IMR-90 (cell line): Measurements from ENCODE around the gene FEM1B. TPM values are rescaled to one million over a fixed set of nuclear protein-coding genes. Genes with fewer than 3 reads are reported as not detected.

Experiments used
- ATAC-seq: fragments of 200-7000 bp; cut with Tn5 transposase; 2 replicates; pipeline ENCODE4 v1.9.1; 2020; ENCODE audit warnings: low read depth, mild to moderate bottlenecking, moderate library complexity
- BruUV-seq: library from RNA; stranded (reverse); fragments of 400-500 nt; replicated peaks from 2 replicates; lab custom pipeline; 2021; lab: Mats Ljungman, UMichigan
- CTCF ChIA-PET: fragments of 300-600 bp; formaldehyde crosslinking; extraction: SDS; loops from one replicate; lab custom pipeline; 2021; ENCODE audit warnings: antibody characterized with exemption; lab: Yijun Ruan, JAX
- POLR2A ChIA-PET: fragments of 300-600 bp; sonication (Branson Sonifier 250); formaldehyde crosslinking; loops from one replicate; lab custom pipeline; 2022; ENCODE audit warnings: antibody characterized with exemption; ENCODE audit not compliant: unreplicated experiment; lab: Charles Lee
- DNase-seq: peaks from one replicate; pipeline ENCODE4 v3.0.0; 2013
- H2AFZ ChIP-seq: replicated peaks from 2 replicates; pipeline ENCODE3; 2013; ENCODE audit warnings: low read length, mild to moderate bottlenecking; ENCODE audit not compliant: poor library complexity
- H2AK5ac ChIP-seq: 2 replicates; pipeline ENCODE4 v1.6.1; 2013; ENCODE audit warnings: low read depth, low read length, inconsistent platforms
- H2AK9ac ChIP-seq: replicated peaks from 2 replicates; pipeline ENCODE3; 2013; ENCODE audit warnings: mild to moderate bottlenecking, low read depth, low read length, moderate library complexity; ENCODE audit not compliant: poor library complexity
- H2BK120ac ChIP-seq: 2 replicates; pipeline ENCODE4 v1.6.1; 2013; ENCODE audit warnings: low read depth, low read length, inconsistent platforms
- H2BK15ac ChIP-seq: 3 replicates; pipeline ENCODE4 v1.6.1; 2013; ENCODE audit warnings: low read depth, low read length, inconsistent platforms
- H2BK20ac ChIP-seq: 2 replicates; pipeline ENCODE4 v1.6.1; 2013; ENCODE audit warnings: low read depth, mild to moderate bottlenecking, inconsistent platforms, low read length, moderate library complexity
- H2BK5ac ChIP-seq: 2 replicates; pipeline ENCODE4 v1.6.1; 2013; ENCODE audit warnings: mild to moderate bottlenecking, low read depth, low read length, inconsistent platforms; ENCODE audit not compliant: poor library complexity, severe bottlenecking
- H3K14ac ChIP-seq: replicated peaks from 2 replicates; pipeline ENCODE4 v1.6.1; 2013; ENCODE audit warnings: low read depth, low read length, inconsistent platforms
- H3K18ac ChIP-seq: 2 replicates; pipeline ENCODE4 v1.6.1; 2013; ENCODE audit warnings: low read depth, low read length, control low read depth
- H3K23ac ChIP-seq: 2 replicates; pipeline ENCODE4 v1.6.1; 2013; ENCODE audit warnings: low read depth, low read length, inconsistent platforms
- H3K27ac ChIP-seq: 2 replicates; pipeline ENCODE4 v1.5.1; 2013; ENCODE audit warnings: mild to moderate bottlenecking, control low read depth, low read length; ENCODE audit not compliant: insufficient read depth
- H3K27me3 ChIP-seq: 2 replicates; pipeline ENCODE4 v1.6.1; 2013; ENCODE audit warnings: low read length; ENCODE audit not compliant: control insufficient read depth, insufficient read depth
- H3K36me3 ChIP-seq: 2 replicates; pipeline ENCODE4 v1.6.1; 2013; ENCODE audit warnings: low read length, mixed read lengths; ENCODE audit not compliant: control insufficient read depth, insufficient read depth
- H3K4ac ChIP-seq: 2 replicates; pipeline ENCODE4 v1.6.1; 2013; ENCODE audit warnings: low read depth, low read length, inconsistent platforms
- H3K4me1 ChIP-seq: 2 replicates; pipeline ENCODE4 v1.6.1; 2013; ENCODE audit warnings: low read length, mixed read lengths; ENCODE audit not compliant: control insufficient read depth, insufficient read depth
- H3K4me2 ChIP-seq: 2 replicates; pipeline ENCODE4 v1.6.1; 2013; ENCODE audit warnings: low read depth, mild to moderate bottlenecking, control low read depth, low read length, moderate library complexity
- H3K4me3 ChIP-seq: 2 replicates; pipeline ENCODE4 v1.5.1; 2013; ENCODE audit warnings: low read depth, mild to moderate bottlenecking, control low read depth, low read length, moderate library complexity; ENCODE audit not compliant: insufficient read depth
- H3K56ac ChIP-seq: 2 replicates; pipeline ENCODE4 v1.6.1; 2013; ENCODE audit warnings: low read length, inconsistent platforms; ENCODE audit not compliant: insufficient read depth; ENCODE audit errors: extremely low read depth
- H3K79me1 ChIP-seq, 2 experiments: 2 replicates each; pipeline ENCODE4 v1.6.1; 2013; ENCODE audit warnings: low read length in 2 of 2, inconsistent platforms in 1 of 2, low read depth in 1 of 2
- H3K9ac ChIP-seq: 2 replicates; pipeline ENCODE4 v1.6.1; 2013; ENCODE audit warnings: low read depth, low read length, control low read depth
- H3K9me1 ChIP-seq: 2 replicates; pipeline ENCODE4 v1.6.1; 2013; ENCODE audit warnings: low read length, inconsistent platforms; ENCODE audit not compliant: insufficient read depth
- H3K9me3 ChIP-seq: 2 replicates; pipeline ENCODE4 v1.6.1; 2013; ENCODE audit warnings: low read length; ENCODE audit not compliant: control insufficient read depth, insufficient read depth
- H4K20me1 ChIP-seq: 2 replicates; pipeline ENCODE4 v1.6.1; 2013; ENCODE audit warnings: low read length, inconsistent platforms; ENCODE audit not compliant: insufficient read depth
- H4K5ac ChIP-seq: 2 replicates; pipeline ENCODE4 v1.6.1; 2013; ENCODE audit warnings: mild to moderate bottlenecking, low read depth, low read length, control low read depth
- H4K8ac ChIP-seq, 2 experiments: 2 replicates each; pipeline ENCODE4 v1.6.1; 2013; ENCODE audit warnings: low read depth in 2 of 2, low read length in 2 of 2, control low read depth in 1 of 2, inconsistent platforms in 1 of 2
- H4K91ac ChIP-seq: 2 replicates; pipeline ENCODE4 v1.6.1; 2013; ENCODE audit warnings: low read depth, low read length, inconsistent platforms; ENCODE audit not compliant: insufficient read depth
- BHLHE40 ChIP-seq: fragments of 150-350 bp; IDR thresholded peaks from 2 replicates; pipeline ENCODE4 v1.6.1; 2016; ENCODE audit warnings: mild to moderate bottlenecking, low read depth, low read length
- MAFK ChIP-seq: IDR thresholded peaks from 2 replicates; pipeline ENCODE4 v1.6.1; 2012; ENCODE audit warnings: low read depth, low read length, improper control_type of control experiment
- POLR2A ChIP-seq: IDR thresholded peaks from 2 replicates; pipeline ENCODE4 v1.6.1; 2012; ENCODE audit warnings: mild to moderate bottlenecking, low read depth, low read length
- SMC3 ChIP-seq: fragments of 150-350 bp; IDR thresholded peaks from 2 replicates; pipeline ENCODE4 v1.6.1; 2016; ENCODE audit warnings: low read depth, mild to moderate bottlenecking, antibody characterized with exemption, low read length, moderate library complexity
- WGBS, 2 experiments: methylation state at CpG; one replicate each; pipeline versions ENCODE4 v1.1.5 to v1.1.7; 2013; ENCODE audit warnings: missing lambda C conversion rate in 2 of 2; ENCODE audit not compliant: insufficient read length in 1 of 2; ENCODE audit errors: extremely low coverage in 2 of 2; 5-methylcytosine and 5-hydroxymethylcytosine counted together
- dilution Hi-C: fragments of 300-500 bp; cut with HindIII; formaldehyde crosslinking; loops from one replicate; pipeline ENCODE4 v1.14.3; 2018; ENCODE audit warnings: low sequenced_read_pairs; ENCODE audit not compliant: unreplicated experiment
- in situ Hi-C: fragments of 300-500 bp; cut with MboI; formaldehyde crosslinking; loops from 3 replicates; pipeline ENCODE4 v1.14.3; 2019; ENCODE audit warnings: low sequenced_read_pairs, inconsistent platforms, mixed read lengths
- intact Hi-C: fragments of 100-400 bp; cut with micrococcal nuclease; formaldehyde crosslinking; loops from 2 replicates; pipeline ENCODE4 v1.10.0; 2022
- polyA plus RNA-seq, 3 experiments: library from polyadenylated mRNA; depleted of rRNA; stranded (reverse); fragments of >200 nt; gene quantifications; 2 replicates each; pipeline ENCODE4 v1.2.3, GENCODE V29; 2012; ENCODE audit warnings: low replicate concordance in 1 of 3
- total RNA-seq: library from RNA; depleted of rRNA; stranded (reverse); fragments of >200 nt; gene quantifications from 2 replicates; pipeline ENCODE4 v1.2.3, GENCODE V29; 2012
- TF ChIP-seq, protein P1 (sequence below): fragments of 150-350 bp; IDR thresholded peaks from 2 replicates; pipeline ENCODE4 v1.6.1; 2017; ENCODE audit warnings: mild to moderate bottlenecking, antibody characterized with exemption, low read length, low read depth
- TF ChIP-seq, protein P2 (sequence below): conservative IDR thresholded peaks from 2 replicates; pipeline ENCODE4 v1.5.1; 2012; ENCODE audit warnings: mild to moderate bottlenecking, low read depth, low read length, improper control_type of control experiment

FEM1B gene
- total and polyA plus RNA-seq, 2 of the 4 experiments (the other 2 are of a cell fraction) = 16.9 to 51.4 TPM

DNA sequence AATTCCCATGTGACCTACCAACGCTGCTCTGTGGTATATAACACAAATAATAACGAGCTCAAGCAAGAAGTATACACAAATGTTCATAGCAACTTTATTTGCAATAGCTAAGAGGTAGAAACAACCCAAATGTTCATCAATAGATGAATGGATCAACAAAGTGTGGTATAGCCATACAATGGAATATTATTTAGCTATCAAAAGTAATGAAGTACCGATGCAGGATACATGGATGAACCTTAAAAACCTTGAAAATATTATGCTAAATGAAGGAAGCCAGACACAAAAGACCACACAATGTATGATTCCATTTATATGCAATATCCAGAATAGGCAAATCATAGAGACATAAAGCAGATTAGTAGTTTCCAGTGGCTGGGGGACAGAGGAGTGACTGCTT is 15.6 kb upstream of the FEM1B start:
- Histone ChIP-seq H3K9me3 (no peaks in the 10 kb centered on the region), H3K23ac (no peak overlapping the region), H2AFZ (no peak overlapping the region), H4K91ac (no peak overlapping the region), H2AK9ac (no peak overlapping the region), H3K27ac (no peak overlapping the region), H3K27me3 (0 out of 2 replicates have a peak, but pooled peaks cover 1% of the 10 kb centered on the region), H3K36me3 (no peaks in the 10 kb centered on the region), H2AK5ac (no peak overlapping the region), H3K9me1 (no peaks in the 10 kb centered on the region), H2BK5ac (no peak overlapping the region), H3K4me3 (no peak overlapping the region), H2BK120ac (no peak overlapping the region), H3K4me1 (no peaks in the 10 kb centered on the region), H3K4me2 (no peak overlapping the region), H3K4ac (no peak overlapping the region), H3K79me1 (no peaks in the 10 kb centered on the region), H2BK15ac (no peak overlapping the region), H2BK20ac (no peak overlapping the region), H4K20me1 (no peaks in the 10 kb centered on the region), H3K18ac (no peak overlapping the region), H3K9ac (no peak overlapping the region), H4K5ac (no peak overlapping the region), H3K14ac (no peak overlapping the region), H3K56ac (no peak overlapping the region), H4K8ac (no peak overlapping the region)
- TF ChIP-seq POLR2A (no peak), BHLHE40 (no peak), MAFK (no peak), SMC3 (no peak)
- TF ChIP-seq, protein P1, sequence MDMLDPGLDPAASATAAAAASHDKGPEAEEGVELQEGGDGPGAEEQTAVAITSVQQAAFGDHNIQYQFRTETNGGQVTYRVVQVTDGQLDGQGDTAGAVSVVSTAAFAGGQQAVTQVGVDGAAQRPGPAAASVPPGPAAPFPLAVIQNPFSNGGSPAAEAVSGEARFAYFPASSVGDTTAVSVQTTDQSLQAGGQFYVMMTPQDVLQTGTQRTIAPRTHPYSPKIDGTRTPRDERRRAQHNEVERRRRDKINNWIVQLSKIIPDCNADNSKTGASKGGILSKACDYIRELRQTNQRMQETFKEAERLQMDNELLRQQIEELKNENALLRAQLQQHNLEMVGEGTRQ = no peak
- TF ChIP-seq, protein P2, sequence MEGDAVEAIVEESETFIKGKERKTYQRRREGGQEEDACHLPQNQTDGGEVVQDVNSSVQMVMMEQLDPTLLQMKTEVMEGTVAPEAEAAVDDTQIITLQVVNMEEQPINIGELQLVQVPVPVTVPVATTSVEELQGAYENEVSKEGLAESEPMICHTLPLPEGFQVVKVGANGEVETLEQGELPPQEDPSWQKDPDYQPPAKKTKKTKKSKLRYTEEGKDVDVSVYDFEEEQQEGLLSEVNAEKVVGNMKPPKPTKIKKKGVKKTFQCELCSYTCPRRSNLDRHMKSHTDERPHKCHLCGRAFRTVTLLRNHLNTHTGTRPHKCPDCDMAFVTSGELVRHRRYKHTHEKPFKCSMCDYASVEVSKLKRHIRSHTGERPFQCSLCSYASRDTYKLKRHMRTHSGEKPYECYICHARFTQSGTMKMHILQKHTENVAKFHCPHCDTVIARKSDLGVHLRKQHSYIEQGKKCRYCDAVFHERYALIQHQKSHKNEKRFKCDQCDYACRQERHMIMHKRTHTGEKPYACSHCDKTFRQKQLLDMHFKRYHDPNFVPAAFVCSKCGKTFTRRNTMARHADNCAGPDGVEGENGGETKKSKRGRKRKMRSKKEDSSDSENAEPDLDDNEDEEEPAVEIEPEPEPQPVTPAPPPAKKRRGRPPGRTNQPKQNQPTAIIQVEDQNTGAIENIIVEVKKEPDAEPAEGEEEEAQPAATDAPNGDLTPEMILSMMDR = no peak
- intact Hi-C loops (no loop called here), in situ Hi-C loops (no loop called here), dilution Hi-C loops (no loop called here)
- ATAC-seq (no peak), DNase-seq (no peak)
- WGBS, 2 experiments = no CpG with 5 or more reads among the region's 3 CpGs
- CTCF ChIA-PET = no interaction called here
- BruUV-seq = no TSS peak
- POLR2A ChIA-PET = no interaction called here
